ENCODE data around the gene SSBP3. TPM values are rescaled to one million over a fixed set of nuclear protein-coding genes. Genes with fewer than 3 reads are reported as not detected.

The SSBP3 gene
- polyA plus RNA-seq, 3 donors = 18.6 to 43.9 (median 37.0) TPM

Other genes starting within 250 kb of the SSBP3 start
- 1 to 10 TPM; 2.3 to 4.2 (median 3.0) TPM for gene CYB5RL, start 206.4 kb downstream of the SSBP3 start, polyA plus RNA-seq
- 10 to 100 TPM; 49.3 to 79.8 (median 56.0) TPM for gene MRPL37, start 206.2 kb downstream of the SSBP3 start, polyA plus RNA-seq
- 1 to 10 TPM; 1.1 to 2.4 (median 1.5) TPM for gene ACOT11, start 141.8 kb upstream of the SSBP3 start, polyA plus RNA-seq
- gene FAM151A, start 217.1 kb upstream of the SSBP3 start, polyA plus RNA-seq = under 1 TPM; 0.22 to 0.85 (median 0.46) TPM
- under 1 TPM; 0.22 to 0.33 (median 0.28) TPM for gene MROH7, start 235.4 kb upstream of the SSBP3 start, polyA plus RNA-seq